CD4-positive, alpha-beta T cell treated with Interleukin-6 at 100 ng/mL for 8 hours (primary cell): ENCODE data around the gene RAD17.
A peak's percentile ranks its signal among the peaks of the same experiment; 100 is the strongest.
"Not testable (repeated sequence)": the region's sequence is repeated elsewhere in the genome, so short reads cannot be mapped to it uniquely, and the experiment has no call there.

Experiments
- DNase-seq: peaks from one replicate; pipeline ENCODE4 v3.0.0-alpha.2; 2020; ENCODE audit warnings: mixed read lengths, low spot score

Gene RAD17, protein sequence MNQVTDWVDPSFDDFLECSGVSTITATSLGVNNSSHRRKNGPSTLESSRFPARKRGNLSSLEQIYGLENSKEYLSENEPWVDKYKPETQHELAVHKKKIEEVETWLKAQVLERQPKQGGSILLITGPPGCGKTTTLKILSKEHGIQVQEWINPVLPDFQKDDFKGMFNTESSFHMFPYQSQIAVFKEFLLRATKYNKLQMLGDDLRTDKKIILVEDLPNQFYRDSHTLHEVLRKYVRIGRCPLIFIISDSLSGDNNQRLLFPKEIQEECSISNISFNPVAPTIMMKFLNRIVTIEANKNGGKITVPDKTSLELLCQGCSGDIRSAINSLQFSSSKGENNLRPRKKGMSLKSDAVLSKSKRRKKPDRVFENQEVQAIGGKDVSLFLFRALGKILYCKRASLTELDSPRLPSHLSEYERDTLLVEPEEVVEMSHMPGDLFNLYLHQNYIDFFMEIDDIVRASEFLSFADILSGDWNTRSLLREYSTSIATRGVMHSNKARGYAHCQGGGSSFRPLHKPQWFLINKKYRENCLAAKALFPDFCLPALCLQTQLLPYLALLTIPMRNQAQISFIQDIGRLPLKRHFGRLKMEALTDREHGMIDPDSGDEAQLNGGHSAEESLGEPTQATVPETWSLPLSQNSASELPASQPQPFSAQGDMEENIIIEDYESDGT

DNA sequence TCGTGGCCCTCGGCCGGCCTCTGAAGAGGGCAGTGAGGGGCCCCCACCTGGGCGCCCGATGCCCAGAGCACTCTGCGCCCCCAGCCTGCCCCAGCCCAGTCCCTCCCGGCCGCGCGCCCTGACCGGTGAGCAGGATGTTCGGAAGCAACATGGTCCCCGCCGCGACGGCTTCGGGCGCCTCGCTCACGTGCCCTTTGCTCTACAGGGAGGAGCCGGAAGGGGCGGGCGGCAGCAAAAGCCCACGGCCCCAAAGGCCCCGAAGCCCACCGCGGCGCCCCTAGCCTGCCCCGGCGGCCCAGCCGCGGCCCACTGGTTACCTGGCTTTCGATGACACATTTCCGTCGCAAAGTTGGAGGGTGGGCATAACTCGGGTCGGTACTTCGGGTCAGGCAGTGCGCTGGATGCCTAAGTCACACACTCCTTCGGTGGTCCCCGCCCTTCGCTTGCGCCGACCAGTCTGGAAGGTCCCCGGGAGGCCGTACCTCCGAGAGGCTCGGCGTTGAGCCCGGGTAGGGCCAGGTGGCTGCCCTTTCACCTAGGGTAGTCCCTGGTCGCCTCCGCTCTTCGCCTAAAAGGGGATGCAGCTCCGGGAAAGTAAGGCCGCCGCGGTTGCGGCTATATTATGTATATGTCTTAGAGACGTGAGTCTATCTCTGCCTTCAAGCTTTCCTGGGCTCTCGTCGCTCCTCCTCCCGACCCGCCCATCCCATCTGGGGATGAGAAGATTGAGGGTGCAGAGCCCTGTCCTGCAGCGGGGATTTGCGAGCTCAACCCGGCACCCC lies at the start of gene RAD17, which contains the start of the genes AK6 and TAF9:
Gene RAD17, plus strand, starts transcription at position 479 of the 782 bp plus-strand sequence. CDS start 2,391 bp downstream, outside the sequence.
Gene AK6, minus strand, starts transcription at position 181 of the 782 bp plus-strand sequence. Its CDS starts 30 bp downstream, at position 151.
Gene TAF9, minus strand, starts transcription at position 181 of the 782 bp plus-strand sequence. CDS start 3,783 bp downstream, outside the sequence.
- peak; percentile 86 for DNase-seq

DNA sequence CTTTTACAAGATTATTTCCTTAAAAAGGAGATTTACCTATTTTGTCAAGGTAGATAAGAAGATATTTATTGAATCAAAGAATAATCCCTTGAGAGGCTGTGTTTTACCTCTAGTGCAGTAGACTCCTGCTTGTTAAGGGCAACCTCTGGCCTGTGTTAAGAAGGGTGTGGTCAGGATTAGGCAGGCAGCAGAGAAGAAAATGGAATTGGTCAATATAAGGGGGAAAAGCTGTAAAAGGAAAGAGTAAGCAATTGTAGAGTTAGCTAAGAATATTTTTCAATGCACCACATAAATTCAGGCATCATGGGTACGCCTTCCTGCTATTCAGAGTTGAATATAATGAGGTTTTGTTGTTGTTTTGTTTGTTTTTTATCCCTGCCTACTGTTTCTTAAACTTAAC lies 43.3 kb upstream of the RAD17 start:
- DNase-seq = no peak

DNA sequence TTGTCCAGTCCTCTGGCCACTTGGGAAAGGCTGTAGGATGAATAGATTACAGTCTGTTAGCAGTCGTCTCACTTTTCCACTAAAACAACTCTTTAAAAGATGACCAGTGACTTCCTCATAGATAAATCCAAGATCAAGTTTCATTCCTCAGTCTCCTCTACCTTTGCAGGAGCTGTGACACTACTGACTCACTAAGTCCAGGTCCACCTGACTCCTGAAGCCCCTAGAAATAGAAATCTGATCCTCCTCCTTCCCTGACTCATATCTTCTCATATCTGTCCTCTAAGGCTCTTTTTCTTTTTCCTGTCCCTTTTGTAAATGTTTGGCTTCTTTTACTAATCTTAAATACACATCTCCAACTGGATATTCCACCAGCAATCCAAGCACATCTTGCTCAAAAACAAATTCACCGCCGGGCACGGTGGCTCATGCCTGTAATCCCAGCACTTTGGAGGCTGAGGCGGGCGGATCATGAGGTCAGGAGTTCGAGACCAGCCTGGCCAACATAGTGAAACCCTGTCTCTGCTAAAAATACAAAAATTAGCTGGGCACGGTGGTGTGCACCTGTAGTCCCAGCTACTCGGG lies 39.6 kb upstream of the RAD17 start:
- DNase-seq = no peak

DNA sequence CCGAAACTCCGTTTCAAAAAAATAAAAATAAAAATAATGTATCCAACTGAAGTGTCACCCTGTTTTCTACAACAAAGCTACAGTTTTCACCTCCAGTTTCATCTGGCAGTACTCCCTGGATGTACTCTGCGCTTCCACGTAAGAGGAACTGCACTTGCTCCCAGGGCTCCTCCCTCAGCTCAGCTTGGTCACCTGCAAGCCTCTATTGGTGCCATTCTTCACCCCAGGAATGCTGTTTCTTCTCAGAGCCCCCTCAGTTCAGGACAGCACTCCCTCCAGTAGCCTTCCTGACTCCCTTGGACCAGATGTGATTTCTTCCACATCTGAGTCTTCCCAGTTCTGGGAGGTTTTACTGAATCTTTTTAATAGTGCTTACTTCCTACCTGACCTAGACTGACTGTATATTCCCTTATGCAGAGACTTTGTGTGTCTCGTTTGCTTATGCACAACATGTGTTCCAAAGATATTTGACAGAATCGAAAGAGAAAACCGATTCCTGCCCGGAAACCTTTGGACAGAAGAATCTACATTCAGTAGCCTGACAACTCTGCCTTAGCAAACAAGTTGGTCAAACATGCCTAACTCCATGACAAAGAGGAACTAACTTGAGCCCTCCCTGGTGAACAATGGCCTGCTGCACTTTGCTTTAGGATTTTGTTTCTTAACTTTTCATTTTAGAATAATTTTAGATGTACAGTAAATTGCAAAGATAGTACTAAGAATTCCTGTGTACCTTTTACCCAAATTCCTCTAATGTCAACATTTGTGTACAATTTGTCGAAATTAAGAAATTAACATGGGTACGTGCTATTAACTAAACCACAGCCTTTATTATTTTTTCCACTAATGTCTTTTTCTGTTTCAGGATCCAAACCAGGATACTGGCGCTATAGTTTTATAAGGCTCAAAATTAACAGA lies 37.8 kb upstream of the RAD17 start:
- DNase-seq = no peak

DNA sequence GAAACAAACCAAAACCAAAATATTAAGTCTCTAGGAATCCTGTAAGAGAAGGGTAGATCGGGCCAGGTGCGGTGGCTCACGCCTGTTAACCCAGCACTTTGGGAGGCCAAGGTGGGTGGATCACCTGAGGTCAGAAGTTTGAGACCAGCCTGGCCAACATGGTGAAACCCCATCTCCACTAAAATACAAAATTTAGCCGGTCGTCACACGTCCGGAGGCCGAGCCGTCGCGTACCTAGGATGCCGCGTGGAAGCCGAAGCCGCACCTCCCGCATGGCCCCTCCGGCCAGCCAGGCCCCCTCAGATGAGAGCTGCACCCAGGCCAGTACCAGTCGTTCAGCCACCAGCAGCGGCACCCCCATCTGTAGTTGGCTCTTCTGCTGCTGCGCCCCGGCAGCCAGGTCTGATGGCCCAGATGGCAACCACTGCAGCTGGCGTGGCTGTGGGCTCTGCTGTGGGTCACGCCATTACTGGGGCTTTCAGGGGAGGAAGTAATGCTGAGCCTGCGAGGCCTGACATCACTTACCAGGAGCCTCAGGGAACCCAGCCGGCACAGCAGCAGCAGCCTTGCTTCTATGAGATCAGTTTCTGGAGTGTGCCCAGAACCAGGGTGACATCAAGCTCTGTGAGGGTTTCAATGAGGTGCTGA lies 35.8 kb upstream of the RAD17 start:
- DNase-seq = not testable (repeated sequence)

DNA sequence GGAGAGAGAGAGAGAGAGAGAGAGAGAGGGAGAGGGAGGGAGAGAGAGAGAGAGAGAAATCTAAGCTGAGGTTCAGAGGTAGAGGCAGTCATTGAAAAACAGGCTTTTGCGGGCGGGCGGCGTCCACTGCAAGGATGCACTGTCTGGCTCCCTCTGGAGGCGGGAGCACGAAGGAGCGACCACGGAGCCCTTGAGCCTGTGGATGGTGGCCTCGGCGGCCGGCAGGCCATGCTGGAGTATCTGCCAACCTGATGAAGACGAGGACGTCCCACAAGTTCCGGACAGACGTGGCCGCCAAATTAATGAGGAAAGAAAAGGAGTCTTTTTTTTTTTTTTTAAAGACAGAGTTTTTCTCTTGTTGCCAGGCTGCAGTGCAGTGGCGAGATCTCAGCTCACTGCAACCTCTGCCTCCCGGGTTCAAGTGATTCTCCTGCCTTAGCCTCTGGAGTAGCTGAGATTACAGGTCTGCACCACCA lies 34.8 kb upstream of the RAD17 start:
- DNase-seq = peak; percentile 73

DNA sequence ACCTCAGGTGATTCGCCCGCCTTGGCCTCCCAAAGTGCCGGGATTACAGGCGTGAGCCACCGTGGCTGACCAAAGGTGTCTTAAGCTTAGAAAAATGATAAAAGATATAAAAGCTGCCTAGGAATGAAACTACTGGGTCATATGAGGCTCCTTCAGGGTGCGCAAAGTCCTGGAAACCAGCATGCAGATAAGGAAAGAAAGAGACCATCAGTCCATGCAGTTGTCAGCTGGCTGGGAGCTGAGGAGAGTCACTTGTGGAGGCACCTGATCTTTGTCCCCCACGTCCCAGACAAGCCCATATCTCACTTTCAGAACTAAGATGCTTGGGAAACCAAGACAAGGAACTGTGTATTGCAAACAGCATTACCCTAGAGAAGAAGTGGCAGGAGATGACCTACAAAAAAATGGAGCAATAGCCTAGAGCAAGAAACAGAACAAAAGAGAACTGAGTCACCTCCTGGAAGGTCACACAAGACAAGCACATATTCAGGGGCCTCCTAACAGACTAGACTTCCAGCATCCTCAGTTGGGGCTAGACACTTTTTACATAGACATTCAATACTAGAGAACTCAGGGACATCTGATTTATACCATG lies 34.2 kb upstream of the RAD17 start:
- no peak for DNase-seq

DNA sequence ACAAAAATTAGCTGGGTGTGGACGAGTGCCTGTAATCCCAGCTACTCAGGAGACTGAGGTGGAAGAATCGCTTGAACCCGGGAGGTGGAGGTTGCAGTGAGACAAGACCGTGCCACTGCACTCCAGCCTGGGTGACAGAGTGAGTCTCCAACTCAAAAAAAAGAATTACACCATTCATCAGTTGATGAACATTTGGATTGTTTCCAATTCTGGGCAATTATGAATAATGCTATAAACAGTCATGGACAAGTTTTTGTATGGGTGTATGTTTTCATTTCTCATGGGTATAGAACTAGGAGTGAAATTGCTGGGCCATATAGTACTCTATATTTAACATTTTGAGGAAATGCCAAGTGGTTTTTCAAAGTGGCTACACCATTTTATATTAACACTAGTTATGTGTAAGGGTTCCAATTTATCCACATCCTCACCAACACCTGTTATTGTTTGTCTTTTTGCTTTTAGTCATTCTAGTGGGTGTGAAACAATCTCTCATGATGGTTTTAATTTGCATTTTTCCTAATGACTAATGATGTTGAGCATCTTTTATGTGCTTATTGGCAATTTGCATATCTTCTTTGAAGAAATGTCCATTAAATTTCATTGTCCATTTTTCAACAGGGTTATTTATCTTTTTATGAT lies 28.0 kb upstream of the RAD17 start:
- DNase-seq = no peak

DNA sequence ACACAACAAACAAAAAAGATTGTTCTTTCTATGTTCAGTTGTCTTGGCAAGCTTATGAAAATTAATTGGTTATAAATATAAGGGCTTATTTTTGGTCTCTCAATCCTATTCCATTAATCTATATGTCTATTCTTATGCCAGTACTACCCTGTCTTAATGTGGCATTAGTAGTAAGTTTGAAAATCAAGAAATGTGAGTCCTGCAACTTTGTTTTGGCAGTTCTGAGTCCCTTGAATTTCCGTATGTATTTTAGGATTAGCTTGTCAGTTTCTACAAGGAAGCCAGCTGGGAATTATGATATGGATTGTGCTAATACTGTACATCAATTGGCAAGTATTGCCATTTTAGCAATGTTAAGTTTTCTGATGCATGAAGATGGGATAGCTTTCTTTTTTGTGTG lies 26.5 kb upstream of the RAD17 start:
- DNase-seq = no peak

DNA sequence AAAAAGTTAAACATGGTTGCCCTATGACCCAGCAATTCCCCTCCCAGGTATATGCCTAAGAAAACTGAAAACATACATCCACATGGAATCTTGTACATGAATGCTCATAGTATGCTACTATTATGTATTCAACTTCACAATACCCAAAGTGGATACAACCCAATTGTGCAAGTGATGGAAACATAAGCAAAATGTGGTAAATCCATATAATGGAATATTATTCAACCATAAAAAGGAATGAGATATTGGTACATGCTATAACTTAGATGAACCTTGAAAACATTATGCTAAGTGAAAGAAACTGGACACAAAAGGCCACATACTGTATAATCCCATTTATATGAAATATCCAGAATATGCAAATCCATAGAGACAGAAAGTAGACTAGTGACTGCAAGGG lies 19.0 kb upstream of the RAD17 start:
- DNase-seq = no peak

DNA sequence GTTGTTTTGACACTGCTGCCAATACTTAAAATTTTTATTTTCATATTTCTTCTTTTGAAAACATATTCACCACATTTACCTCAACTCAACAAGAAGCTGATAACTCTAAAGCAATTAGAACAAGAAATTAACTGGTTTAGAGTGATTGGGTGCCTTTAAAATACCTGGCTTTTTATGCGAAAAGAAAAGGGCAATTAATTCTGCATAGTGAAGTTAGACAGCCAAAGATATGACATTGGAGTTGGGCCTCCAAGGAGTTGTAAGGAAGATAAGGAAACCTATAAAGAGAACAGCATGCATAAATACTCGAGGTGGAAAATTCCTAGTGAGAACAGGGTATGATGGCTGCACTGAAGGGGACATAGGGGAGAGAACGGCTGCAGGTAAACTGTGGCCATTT lies 9.9 kb upstream of the RAD17 start:
- no peak for DNase-seq

DNA sequence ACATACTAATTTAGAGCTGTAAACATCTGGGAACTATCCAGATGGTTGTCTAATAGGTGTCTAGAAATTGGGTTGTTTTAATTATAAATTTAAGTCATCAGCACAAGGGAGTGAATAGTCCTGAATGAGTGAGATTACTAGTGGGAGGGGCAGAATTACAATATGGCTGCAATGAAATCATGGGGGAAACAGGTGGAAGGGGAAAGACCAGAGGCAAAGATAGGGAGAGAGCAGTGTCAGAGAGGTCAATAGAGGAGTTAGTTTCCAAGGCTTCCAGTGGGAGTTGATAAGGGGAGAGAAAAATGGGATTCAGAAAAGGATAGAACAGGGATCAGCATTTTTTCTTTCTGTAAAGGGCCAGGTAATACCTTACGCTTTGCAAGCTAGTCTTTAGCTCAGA lies 9.2 kb upstream of the RAD17 start:
- DNase-seq = no peak

DNA sequence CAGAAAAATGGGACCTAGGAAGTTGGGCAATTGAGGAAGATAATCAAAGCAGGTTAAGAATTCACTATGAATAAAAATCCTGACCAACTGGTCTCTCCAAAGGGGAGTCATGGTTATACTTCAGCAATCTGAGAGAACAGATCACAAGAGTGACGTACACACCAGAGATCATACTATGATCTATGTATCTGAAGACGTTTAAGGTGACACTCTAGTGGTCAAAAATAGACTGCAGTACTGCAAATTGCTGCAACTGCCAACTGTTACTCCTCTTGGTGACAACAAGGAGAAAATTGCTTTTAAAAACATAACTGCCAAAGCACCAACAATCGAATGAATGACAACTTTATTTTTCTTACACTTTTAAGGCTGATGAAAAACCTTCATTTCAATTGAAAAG lies 5.2 kb upstream of the RAD17 start:
- DNase-seq = no peak

DNA sequence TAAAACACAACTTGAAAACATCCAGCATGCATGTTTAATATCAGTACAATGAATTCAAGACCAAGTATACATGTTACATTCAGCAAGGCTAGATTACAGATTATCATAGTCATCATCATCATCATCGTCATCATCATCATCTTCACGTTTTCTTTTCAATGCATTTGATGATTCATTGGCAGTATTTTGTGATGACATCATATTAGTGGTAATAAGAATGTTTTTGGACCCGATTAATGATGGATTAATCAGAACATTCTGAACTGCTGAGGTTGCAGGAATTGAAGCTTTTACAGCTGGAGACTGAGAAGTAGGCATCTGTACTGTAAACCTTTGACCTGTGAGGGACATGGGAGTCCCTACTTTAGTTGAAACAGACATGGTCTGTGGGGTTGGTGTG lies 4.8 kb upstream of the RAD17 start:
- DNase-seq = no peak

DNA sequence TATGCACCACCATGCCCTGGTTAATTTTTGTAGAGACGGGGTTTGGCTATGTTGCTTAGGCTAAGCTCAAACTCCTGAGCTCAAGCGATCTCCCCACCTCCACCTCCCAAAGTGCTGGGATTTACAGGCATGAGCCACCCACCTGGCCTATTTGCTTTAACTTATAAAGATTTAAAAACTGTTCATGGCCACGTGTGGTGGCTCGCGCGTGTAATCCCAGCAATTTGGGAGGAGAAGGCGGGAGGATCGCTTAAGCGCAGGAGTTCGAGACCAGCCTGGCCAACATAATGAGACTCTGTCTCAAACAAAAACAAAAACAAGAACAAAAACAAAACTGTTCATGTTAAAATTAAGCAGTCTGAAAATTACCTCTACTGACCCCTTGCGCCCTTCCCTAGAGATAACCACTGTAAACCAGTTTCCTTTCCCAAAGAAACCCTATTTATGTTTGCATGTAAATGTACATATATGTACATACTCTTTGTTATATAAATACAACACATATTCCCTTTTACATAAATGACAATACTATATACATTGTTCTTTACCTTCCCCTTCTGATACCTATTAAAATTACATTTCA lies 1.8 kb upstream of the RAD17 start:
- no peak for DNase-seq

DNA sequence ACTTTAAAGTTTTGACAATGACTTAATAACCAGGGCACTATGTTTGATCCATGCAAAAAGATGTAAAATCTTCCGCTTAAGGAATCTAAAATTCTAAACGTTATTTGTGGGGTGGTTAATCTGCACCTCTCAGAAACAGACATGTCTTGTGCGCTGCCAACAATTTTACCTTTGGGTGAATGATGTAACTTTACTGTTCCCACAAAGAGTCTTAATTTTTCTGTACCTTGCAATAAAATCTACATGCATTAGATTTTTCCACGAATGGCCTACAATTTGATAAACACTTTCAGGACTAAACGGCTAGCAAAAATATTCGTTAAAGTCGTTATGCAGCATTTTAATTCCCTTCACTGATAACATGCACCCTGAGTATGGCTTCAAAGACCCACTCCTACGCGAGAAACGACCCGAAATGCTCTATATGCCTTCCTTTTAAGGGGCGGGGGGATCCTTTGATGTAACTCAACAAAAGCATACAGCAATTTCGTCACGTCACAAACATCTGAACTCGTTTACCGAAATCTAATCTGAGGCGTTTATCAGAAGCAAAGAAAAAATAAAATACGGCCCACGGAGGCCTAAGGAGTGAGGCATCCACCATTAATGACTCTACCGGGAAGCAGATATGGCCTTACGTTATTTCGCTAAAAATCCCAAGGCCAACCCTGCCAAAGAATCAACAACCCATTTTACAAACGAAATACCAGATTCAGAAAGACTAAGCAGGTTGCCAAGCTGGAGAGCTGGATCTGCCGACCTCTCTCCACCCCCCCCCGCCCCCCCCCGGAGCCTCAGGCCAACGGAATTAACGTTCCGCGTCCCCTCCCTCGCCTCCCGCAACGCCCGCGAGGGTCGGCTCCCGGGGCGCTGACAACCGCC lies 919 bp upstream of the RAD17 start:
- no peak for DNase-seq

DNA sequence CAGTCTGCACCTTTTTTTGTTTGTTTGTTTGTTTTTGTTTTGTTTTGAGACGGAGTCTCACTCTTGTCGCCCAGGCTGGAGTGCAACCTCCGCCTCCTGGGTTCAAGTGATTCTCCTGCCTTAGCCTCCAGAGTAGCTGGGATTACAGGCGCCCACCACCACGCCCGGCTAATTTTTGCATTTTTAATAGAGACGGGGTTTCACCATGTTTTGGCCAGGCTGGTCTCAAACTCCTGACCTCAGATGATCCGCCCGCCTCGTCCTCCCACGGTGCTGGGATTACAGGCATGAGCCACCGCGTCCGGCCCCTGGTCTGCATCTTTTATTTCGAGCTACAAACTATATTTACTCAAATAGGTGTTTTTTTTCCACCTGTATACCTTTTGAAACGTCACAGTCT lies 717 bp downstream of the RAD17 start:
- not testable (repeated sequence) for DNase-seq

DNA sequence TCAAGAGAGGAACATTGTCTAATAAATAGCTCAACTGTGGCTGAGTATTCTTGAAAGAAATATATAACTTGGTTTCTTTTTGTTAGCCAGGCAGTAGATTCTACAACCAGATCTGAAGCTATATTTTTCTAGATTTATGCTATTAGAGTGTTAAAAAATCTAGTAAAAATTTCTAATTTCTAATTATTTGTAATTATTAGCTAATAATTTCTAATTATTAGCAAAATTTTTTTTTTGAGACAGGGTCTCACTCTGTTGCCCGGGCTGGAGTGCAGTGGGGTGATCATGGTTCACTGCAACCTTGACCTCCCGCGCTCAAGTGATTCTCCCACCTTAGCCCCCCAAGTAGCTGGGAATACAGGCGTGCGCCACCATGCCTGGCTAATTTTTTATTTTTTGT lies 2.8 kb downstream of the RAD17 start:
- no peak for DNase-seq
